ENCODE measurements around the gene SLC22A5. TPM values are rescaled to one million over a fixed set of nuclear protein-coding genes. Genes with fewer than 3 reads are reported as not detected.

The SLC22A5 gene
- total RNA-seq, 1 experiment from 2014 or later: 15.2 TPM

GRCh38 chr5:132387640-132388117 lies 18.2 kb downstream of the SLC22A5 start:
- 0 out of 2 replicates have a peak, but pooled peaks cover 8% of the 10 kb centered on the region for H3K36me3 ChIP-seq (ENCODE audit: low read depth)
- H3K9me3 ChIP-seq (ENCODE audit: insufficient read depth, low read depth): no peaks in the 10 kb centered on the region
- peak; percentile 74 to 96 for DNase-seq
- H3K27me3 ChIP-seq (ENCODE audit: insufficient read depth, low read depth): no peaks in the 10 kb centered on the region
- ChIA-PET POLR2A (ENCODE audit: unreplicated experiment) (interaction anchor here (0.6 to 1.3 kb wide), 8 partner anchors 24 to 1023 kb away, joined by 3 to 25 read pairs (median 6); partner anchors contain the start of gene IRF1), CTCF (interaction anchor here (0.6 to 1.3 kb wide), 6 partner anchors 23 to 394 kb away, joined by 3 to 8 read pairs (median 4); no protein-coding TSS in a partner anchor)
- peak overlapping the region; percentile 33; the same call in 1 of the 2 replicates for H3K4me3 ChIP-seq
- peaks cover 42% of the 10 kb centered on the region for H3F3A ChIP-seq (ENCODE audit: insufficient read depth, low read depth)
- no peaks in the 10 kb centered on the region for H3K79me2 ChIP-seq (ENCODE audit: low read depth)
- peak overlapping the region; percentile 97 for H3K27ac ChIP-seq
- no peaks in the 10 kb centered on the region for H3K9me2 ChIP-seq (ENCODE audit: insufficient read depth)
- intact Hi-C loops (cut with micrococcal nuclease; ENCODE audit: unreplicated experiment): loop anchor here (1.0 to 10.0 kb wide), 10 partner anchors 77 to 480 kb away; partner anchors contain the start of genes GDF9, KIF3A and UQCRQ
- TF ChIP-seq CTCF (conservative IDR thresholded peaks at IDR 0.05) (no peak), EZH2 (IDR thresholded peaks at IDR 0.05; ENCODE audit: low read depth) (no peak)
- H2AFZ ChIP-seq: no peak overlapping the region
- H3K4me1 ChIP-seq (replicated peaks; ENCODE audit: insufficient read depth): peaks cover 52% of the 10 kb centered on the region
- no peaks in the 10 kb centered on the region for H4K20me1 ChIP-seq (ENCODE audit: insufficient read depth)
- H3K4me2 ChIP-seq: peak overlapping the region; percentile 83
- TSS peak; percentile 29 for BruUV-seq (replicated peaks)

GRCh38 chr5:132388244-132389050 lies 18.9 kb downstream of the SLC22A5 start:
- intact Hi-C loops (cut with micrococcal nuclease; ENCODE audit: unreplicated experiment): loop anchor here (1.0 to 10.0 kb wide), 8 partner anchors 23 to 479 kb away; partner anchors contain the start of genes GDF9, IRF1, KIF3A and UQCRQ
- TF ChIP-seq EZH2 (IDR thresholded peaks at IDR 0.05; ENCODE audit: low read depth): no peak
- no peak for TF ChIP-seq CTCF (conservative IDR thresholded peaks at IDR 0.05)
- Histone ChIP-seq H4K20me1 (ENCODE audit: insufficient read depth) (no peaks in the 10 kb centered on the region), H3K27ac (peak overlapping the region; percentile 97), H2AFZ (no peak overlapping the region), H3K4me3 (peak overlapping the region; percentile 33; the same call in 1 of the 2 replicates), H3K27me3 (ENCODE audit: insufficient read depth, low read depth) (no peaks in the 10 kb centered on the region), H3K79me2 (ENCODE audit: low read depth) (no peaks in the 10 kb centered on the region), H3K4me1 (replicated peaks; ENCODE audit: insufficient read depth) (peaks cover 52% of the 10 kb centered on the region), H3K9me3 (ENCODE audit: insufficient read depth, low read depth) (no peaks in the 10 kb centered on the region), H3K4me2 (peak overlapping the region; percentile 83), H3K36me3 (ENCODE audit: low read depth) (0 out of 2 replicates have a peak, but pooled peaks cover 8% of the 10 kb centered on the region), H3K9me2 (ENCODE audit: insufficient read depth) (no peaks in the 10 kb centered on the region), H3F3A (ENCODE audit: insufficient read depth, low read depth) (peaks cover 42% of the 10 kb centered on the region)
- BruUV-seq (replicated peaks): no TSS peak
- DNase-seq: peak; percentile 53 to 92
- POLR2A ChIA-PET (ENCODE audit: unreplicated experiment): interaction anchor here (0.6 to 1.3 kb wide), 6 partner anchors 23 to 495 kb away, joined by 3 to 25 read pairs (median 6); partner anchors contain the start of gene IRF1
- CTCF ChIA-PET: interaction anchor here (0.6 to 0.9 kb wide), 6 partner anchors 23 to 1261 kb away, joined by 3 to 6 read pairs (median 4); no protein-coding TSS in a partner anchor

- peak overlapping the region; percentile 83 for H3K4me2 ChIP-seq
- no peaks in the 10 kb centered on the region for H3K79me2 ChIP-seq (ENCODE audit: low read depth)
- intact Hi-C loops (cut with micrococcal nuclease; ENCODE audit: unreplicated experiment): loop anchor here (1.0 to 10.0 kb wide), 8 partner anchors 22 to 478 kb away; partner anchors contain the start of genes GDF9, IRF1, KIF3A and UQCRQ
- DNase-seq: peak in 1 of 2 experiments; percentile 38
- no peaks in the 10 kb centered on the region for H3K9me2 ChIP-seq (ENCODE audit: insufficient read depth)
- no peak overlapping the region for H2AFZ ChIP-seq
- peaks cover 42% of the 10 kb centered on the region for H3F3A ChIP-seq (ENCODE audit: insufficient read depth, low read depth)
- CTCF ChIA-PET: interaction anchor here (0.6 to 0.9 kb wide), 2 partner anchors 76 to 1261 kb away, joined by 3 to 4 read pairs; no protein-coding TSS in a partner anchor
- POLR2A ChIA-PET (ENCODE audit: unreplicated experiment): interaction anchor here (0.6 to 1.3 kb wide), 3 partner anchors 37 to 495 kb away, joined by 4 to 10 read pairs (median 7); partner anchors contain the start of gene IRF1
- H3K27me3 ChIP-seq (ENCODE audit: insufficient read depth, low read depth): no peaks in the 10 kb centered on the region
- H3K4me1 ChIP-seq (replicated peaks; ENCODE audit: insufficient read depth): peaks cover 52% of the 10 kb centered on the region
- peak overlapping the region; percentile 97 for H3K27ac ChIP-seq
- no peak overlapping the region for H3K4me3 ChIP-seq
- H3K36me3 ChIP-seq (ENCODE audit: low read depth): 0 out of 2 replicates have a peak, but pooled peaks cover 8% of the 10 kb centered on the region
- TSS peak; percentile 62 for BruUV-seq (replicated peaks)
- no peaks in the 10 kb centered on the region for H4K20me1 ChIP-seq (ENCODE audit: insufficient read depth)
- no peak for TF ChIP-seq EZH2 (IDR thresholded peaks at IDR 0.05; ENCODE audit: low read depth)
- no peaks in the 10 kb centered on the region for H3K9me3 ChIP-seq (ENCODE audit: insufficient read depth, low read depth)
These were observed 19.5 kb downstream of the SLC22A5 start for GRCh38 chr5:132389051-132389331.
